Stomach (tissue), 9 donors: Measurements from ENCODE around the gene TMEM250. TPM values are rescaled to one million over a fixed set of nuclear protein-coding genes. Genes with fewer than 3 reads are reported as not detected.

Source experiments
- DNase-seq, 2 donors: peaks; one replicate each; pipeline versions ENCODE4 v3.0.0 to v3.0.0-alpha.2; 2013 to 2019
- H3K27ac ChIP-seq, 5 donors: fragments of 200-600 bp in 4 of 5; sonication (generic) in 4 of 5; one replicate each; pipeline ENCODE4 v1.5.1; 2013 to 2019; ENCODE audit warnings: mild to moderate bottlenecking in 1 of 5, moderate library complexity in 1 of 5
- H3K27me3 ChIP-seq, 3 donors: fragments of 200-600 bp; sonication (generic); one replicate each; pipeline ENCODE4 v1.5.1; 2017 to 2019; ENCODE audit warnings: mixed run types in 1 of 3
- H3K36me3 ChIP-seq, 4 donors: fragments of 200-600 bp; sonication (generic); 1 replicate in 3 of 4; 2 replicates in 1 of 4; pipeline ENCODE4 v1.5.1; 2016 to 2019
- H3K4me1 ChIP-seq, 4 donors: fragments of 200-600 bp; sonication (generic); one replicate each; pipeline ENCODE4 v1.5.1; 2016 to 2019
- H3K4me3 ChIP-seq, 4 donors: fragments of 200-600 bp; sonication (generic) in 3 of 4; one replicate each; pipeline ENCODE4 v1.5.1; 2016 to 2019; ENCODE audit warnings: mild to moderate bottlenecking in 1 of 4
- H3K9me3 ChIP-seq, 4 donors: fragments of 200-600 bp; sonication (generic); one replicate each; pipeline ENCODE4 v1.5.1; 2016 to 2019
- EP300 ChIP-seq: sonication (generic); formaldehyde crosslinking; IDR thresholded peaks from one replicate; pipeline ENCODE4 v1.6.1; 2017; ENCODE audit warnings: antibody characterized with exemption
- POLR2A ChIP-seq, 4 donors: fragments of 450-650 bp; IDR thresholded peaks; one replicate each; pipeline ENCODE4 v1.6.1; 2016; ENCODE audit warnings: antibody characterized with exemption in 4 of 4, control low read depth in 2 of 4, mild to moderate bottlenecking in 1 of 4, moderate library complexity in 1 of 4
- POLR2AphosphoS5 ChIP-seq, 3 donors: sonication (generic); formaldehyde crosslinking; IDR thresholded peaks; one replicate each; pipeline ENCODE4 v1.6.1; 2016; ENCODE audit warnings: antibody characterized with exemption in 3 of 3
- WGBS, 5 donors: extraction: QIAGEN DNeasy Blood & Tissue Kit in 3 of 5; methylation state at CpG; one replicate each; pipeline versions ENCODE4 v1.1.5 to v1.1.7; 2013 to 2018; 5-methylcytosine and 5-hydroxymethylcytosine counted together
- intact Hi-C: fragments of 100-400 bp; cut with DNase I; formaldehyde crosslinking; loops from one replicate; pipeline ENCODE4 v1.15.1; 2023; ENCODE audit warnings: low total_unique reads
- polyA plus RNA-seq, 3 donors: library from polyadenylated mRNA; stranded (reverse); fragments of 200-250 nt; gene quantifications; one replicate each; pipeline ENCODE4 v1.2.3, GENCODE V29; 2013
- total RNA-seq, 5 donors: library from RNA; depleted of rRNA; stranded (reverse); fragments of >200 nt; gene quantifications; one replicate each; pipeline versions ENCODE4 v1.1.0 to v1.2.3, GENCODE V29; 2014 to 2016
- TF ChIP-seq, protein P1 (sequence below), 7 experiments: fragments of 450-650 bp in 4 of 7; fragments of 200-600 bp in 3 of 7; sonication (generic) in 3 of 7; IDR thresholded peaks; one replicate each; pipeline ENCODE4 v1.5.1; 2016 to 2019; ENCODE audit warnings: antibody characterized with exemption in 7 of 7, control low read depth in 2 of 7, mild to moderate bottlenecking in 1 of 7
- donor health status: healthy with polysubstance abuse.
- donor health status: Bipolar disorder and iron deficiency.
- donor health status: healthy.

TMEM250 gene
- total and polyA plus RNA-seq, 8 donors, result 15.6 to 105 (median 22.6) TPM

DNA sequence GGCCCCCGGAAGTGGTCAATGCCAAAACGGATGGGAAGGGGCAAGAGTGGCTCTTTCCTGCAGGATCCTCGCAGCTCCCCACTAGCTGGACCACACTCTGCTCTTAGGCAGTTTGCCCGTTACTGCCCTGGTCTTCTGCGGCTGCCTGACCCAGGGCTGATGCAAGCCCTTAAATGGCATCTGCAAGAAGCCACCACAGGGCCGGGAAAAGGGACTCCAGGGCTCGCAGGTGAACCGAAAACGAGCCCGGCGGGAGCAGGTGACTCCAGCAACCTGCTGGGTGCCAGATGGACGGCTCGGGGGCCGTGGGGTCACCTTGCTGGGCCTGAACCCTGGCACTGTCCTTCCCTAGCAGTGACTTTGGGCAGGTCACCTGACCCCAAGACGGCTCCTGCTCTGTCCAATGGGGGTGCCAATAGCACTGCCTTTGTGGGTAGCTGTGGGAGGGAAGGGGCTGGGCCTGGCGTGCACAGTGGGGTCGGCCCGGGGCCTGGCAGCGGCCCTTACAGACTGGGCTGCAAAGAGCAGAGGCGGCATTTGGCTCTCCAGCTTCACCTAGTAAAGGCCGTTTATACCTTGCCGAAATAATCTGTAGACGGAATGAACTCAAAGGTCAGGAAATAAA lies 1.3 kb downstream of the TMEM250 start:
- H3K36me3 ChIP-seq, result peaks cover 22 to 34% (median 26%) of the 10 kb centered on the region in 4 donors
- intact Hi-C loops, result no loop called here
- TF ChIP-seq, protein P1, sequence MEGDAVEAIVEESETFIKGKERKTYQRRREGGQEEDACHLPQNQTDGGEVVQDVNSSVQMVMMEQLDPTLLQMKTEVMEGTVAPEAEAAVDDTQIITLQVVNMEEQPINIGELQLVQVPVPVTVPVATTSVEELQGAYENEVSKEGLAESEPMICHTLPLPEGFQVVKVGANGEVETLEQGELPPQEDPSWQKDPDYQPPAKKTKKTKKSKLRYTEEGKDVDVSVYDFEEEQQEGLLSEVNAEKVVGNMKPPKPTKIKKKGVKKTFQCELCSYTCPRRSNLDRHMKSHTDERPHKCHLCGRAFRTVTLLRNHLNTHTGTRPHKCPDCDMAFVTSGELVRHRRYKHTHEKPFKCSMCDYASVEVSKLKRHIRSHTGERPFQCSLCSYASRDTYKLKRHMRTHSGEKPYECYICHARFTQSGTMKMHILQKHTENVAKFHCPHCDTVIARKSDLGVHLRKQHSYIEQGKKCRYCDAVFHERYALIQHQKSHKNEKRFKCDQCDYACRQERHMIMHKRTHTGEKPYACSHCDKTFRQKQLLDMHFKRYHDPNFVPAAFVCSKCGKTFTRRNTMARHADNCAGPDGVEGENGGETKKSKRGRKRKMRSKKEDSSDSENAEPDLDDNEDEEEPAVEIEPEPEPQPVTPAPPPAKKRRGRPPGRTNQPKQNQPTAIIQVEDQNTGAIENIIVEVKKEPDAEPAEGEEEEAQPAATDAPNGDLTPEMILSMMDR (IDR thresholded peaks at IDR 0.05), result no peak
- TF ChIP-seq POLR2AphosphoS5 (IDR thresholded peaks at IDR 0.05) (no peak), EP300 (no peak), POLR2A (IDR thresholded peaks at IDR 0.05) (no peak)
- 26 to 39% (median 33%) methylated on average over 21 to 23 of the region's 23 CpGs for WGBS, 5 donors
- H3K9me3 ChIP-seq, result no peaks in the 10 kb centered on the region
- H3K4me3 ChIP-seq, result peak overlapping the region; percentile 77 to 90 (median 82)
- peaks cover 21 to 44% (median 39%) of the 10 kb centered on the region in 4 donors for H3K4me1 ChIP-seq
- peak overlapping the region; percentile 93 to 99 (median 96) for H3K27ac ChIP-seq
- H3K27me3 ChIP-seq, result no peaks in the 10 kb centered on the region
- no peak for DNase-seq

GRCh38 chr9:136116360-136117098 lies 2.1 kb downstream of the TMEM250 start:
- TF ChIP-seq, protein P1 (IDR thresholded peaks at IDR 0.05), result no peak
- TF ChIP-seq EP300, result no peak
- no peak for TF ChIP-seq POLR2AphosphoS5 (IDR thresholded peaks at IDR 0.05)
- TF ChIP-seq POLR2A (IDR thresholded peaks at IDR 0.05), result no peak
- intact Hi-C loops, result no loop called here
- Histone ChIP-seq H3K9me3 (no peaks in the 10 kb centered on the region), H3K27me3 (no peaks in the 10 kb centered on the region), H3K27ac (peak overlapping the region in 3 of 5 donors; percentile 18 to 96 (median 93)), H3K4me3 (peak overlapping the region in 1 of 4 donors; percentile 80), H3K36me3 (peaks cover 22 to 34% (median 26%) of the 10 kb centered on the region in 4 donors), H3K4me1 (peaks cover 21 to 47% (median 40%) of the 10 kb centered on the region in 4 donors)
- DNase-seq, result no peak
- 93 to 96% (median 94%) methylated on average over 43 to 69 of the region's 69 CpGs for WGBS, 5 donors

DNA sequence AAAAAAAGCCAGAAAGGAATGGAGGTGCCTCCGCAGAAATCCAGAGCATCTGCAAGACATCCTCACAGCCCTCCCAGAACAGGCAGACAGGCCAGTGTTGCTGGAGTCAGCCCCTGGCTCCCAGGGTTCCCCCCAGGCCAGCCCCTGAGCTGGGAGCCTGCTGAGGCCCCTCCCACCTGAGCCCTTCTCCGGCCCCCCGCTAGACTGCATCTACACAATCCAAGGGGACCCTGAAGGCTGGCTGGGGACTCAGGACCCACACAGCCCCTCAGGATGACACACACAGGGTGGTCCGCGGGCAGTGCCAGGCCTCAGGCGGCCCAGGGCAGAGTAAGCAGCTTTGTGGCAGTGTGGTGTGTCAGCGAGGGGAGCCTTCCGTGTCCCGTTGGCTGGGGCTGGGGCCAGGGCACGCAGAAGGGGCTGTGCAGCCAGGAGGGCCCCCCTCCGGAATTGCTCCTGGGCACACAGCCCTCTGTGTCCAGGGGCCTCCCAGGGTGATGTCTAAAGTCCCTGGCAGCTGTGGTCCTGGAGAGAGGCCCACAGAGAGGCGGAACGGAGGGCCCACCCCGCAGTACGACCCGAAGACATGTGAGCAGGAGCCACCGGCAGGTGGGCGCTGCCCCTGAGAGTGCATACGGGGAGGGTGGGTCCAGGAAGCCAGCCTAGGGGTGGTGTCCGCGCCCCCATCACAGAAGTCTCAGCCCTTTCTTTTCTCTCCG lies 2.9 kb downstream of the TMEM250 start:
- no peak for DNase-seq
- intact Hi-C loops, result no loop called here
- H3K4me3 ChIP-seq, result no peak overlapping the region
- 83 to 92% (median 91%) methylated on average over 17 to 22 of the region's 22 CpGs for WGBS, 5 donors
- H3K4me1 ChIP-seq, result peaks cover 25 to 53% (median 44%) of the 10 kb centered on the region in 4 donors
- H3K9me3 ChIP-seq, result no peaks in the 10 kb centered on the region
- no peaks in the 10 kb centered on the region for H3K27me3 ChIP-seq
- TF ChIP-seq, protein P1 (IDR thresholded peaks at IDR 0.05), result no peak
- no peak for TF ChIP-seq POLR2AphosphoS5 (IDR thresholded peaks at IDR 0.05)
- TF ChIP-seq POLR2A (IDR thresholded peaks at IDR 0.05), result no peak
- TF ChIP-seq EP300, result no peak
- peaks cover 22 to 34% (median 26%) of the 10 kb centered on the region in 4 donors for H3K36me3 ChIP-seq
- no peak overlapping the region for H3K27ac ChIP-seq

DNA sequence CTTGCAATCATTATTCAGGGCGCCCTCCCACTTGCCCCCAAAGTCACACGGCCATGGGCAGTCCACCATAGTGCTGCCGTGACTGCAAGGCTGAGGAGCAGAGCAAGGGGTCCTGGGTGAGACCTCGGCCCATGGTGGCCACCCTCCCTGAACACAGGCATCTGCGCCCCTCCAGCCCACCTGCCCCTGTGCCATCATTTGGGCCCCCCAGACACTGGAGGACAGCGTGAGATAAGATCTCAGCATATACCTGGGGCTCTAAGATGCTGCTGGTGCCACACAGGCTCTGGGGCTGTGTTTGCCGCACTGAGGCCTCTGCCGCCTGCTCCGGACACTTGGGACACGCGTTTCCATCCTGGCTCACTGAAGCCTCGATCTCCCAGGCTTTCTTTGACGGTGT lies 3.5 kb downstream of the TMEM250 start:
- Histone ChIP-seq H3K27ac (no peak overlapping the region), H3K36me3 (peaks cover 22 to 34% (median 26%) of the 10 kb centered on the region in 4 donors)

More for the DNA sequence above, 3.5 kb downstream of the TMEM250 start:
- no peaks in the 10 kb centered on the region for H3K9me3 ChIP-seq
- no peak overlapping the region for H3K4me3 ChIP-seq
- H3K27me3 ChIP-seq, result no peaks in the 10 kb centered on the region
- TF ChIP-seq POLR2A (IDR thresholded peaks at IDR 0.05) (no peak), POLR2AphosphoS5 (IDR thresholded peaks at IDR 0.05) (no peak), EP300 (no peak)
- TF ChIP-seq, protein P1 (IDR thresholded peaks at IDR 0.05), result no peak
- 93 to 95% (median 94%) methylated on average over 11 to 13 of the region's 13 CpGs for WGBS, 5 donors
- intact Hi-C loops, result no loop called here
- DNase-seq, result no peak
- peaks cover 31 to 56% (median 47%) of the 10 kb centered on the region in 4 donors for H3K4me1 ChIP-seq
